NOMO-1 treated with dmso at 0.1 percent for 144 hours (cell line): ENCODE measurements around the gene TSPAN14.
"Not testable (repeated sequence)": the region's sequence is repeated elsewhere in the genome, so short reads cannot be mapped to it uniquely, and the experiment has no call there.

Experiments
- DNase-seq: peaks from one replicate; lab custom pipeline; 2025; ENCODE audit not compliant: unreplicated experiment; lab: John Stamatoyannopoulos, UW

Gene TSPAN14

DNA sequence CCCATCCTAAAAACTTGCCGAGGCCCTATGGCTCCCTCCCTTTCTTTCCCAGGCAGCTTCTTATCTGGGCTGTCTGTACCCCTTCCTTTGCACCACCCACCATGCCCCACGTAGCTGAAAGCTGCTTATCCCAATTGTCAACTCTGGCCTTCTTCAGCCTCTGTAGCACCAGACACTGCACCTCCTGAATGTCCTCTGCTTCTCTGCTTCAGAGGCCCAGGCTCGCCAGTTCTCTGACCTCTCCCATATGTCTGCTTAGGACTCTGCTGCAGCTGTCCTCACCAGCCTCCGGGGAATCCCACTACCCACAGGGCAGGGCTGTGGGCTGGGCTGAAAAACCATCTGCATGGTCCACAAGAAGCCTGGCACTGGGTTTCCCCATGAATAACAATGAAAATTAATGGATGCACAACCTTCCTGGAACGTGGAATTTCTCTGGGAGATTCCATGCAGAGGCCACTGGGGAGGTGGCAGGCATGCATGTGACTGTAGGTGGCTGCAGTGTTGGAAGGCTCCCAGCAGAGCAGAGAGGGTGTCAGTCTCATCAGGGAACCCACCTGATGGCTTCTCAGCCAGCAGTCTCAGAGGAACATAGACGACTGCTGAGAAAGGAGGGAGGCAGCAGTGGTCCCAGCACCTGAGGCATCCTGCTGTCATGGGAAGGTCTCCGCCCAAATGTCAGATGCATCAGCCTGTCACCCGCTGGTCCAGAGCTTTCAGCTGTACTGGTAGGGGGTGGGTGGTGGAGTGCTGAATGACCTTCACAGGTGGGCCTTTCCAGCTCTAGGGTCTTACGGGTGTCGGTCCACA, 66.8 kb downstream of the TSPAN14 start:
- DNase-seq, result no peak

DNA sequence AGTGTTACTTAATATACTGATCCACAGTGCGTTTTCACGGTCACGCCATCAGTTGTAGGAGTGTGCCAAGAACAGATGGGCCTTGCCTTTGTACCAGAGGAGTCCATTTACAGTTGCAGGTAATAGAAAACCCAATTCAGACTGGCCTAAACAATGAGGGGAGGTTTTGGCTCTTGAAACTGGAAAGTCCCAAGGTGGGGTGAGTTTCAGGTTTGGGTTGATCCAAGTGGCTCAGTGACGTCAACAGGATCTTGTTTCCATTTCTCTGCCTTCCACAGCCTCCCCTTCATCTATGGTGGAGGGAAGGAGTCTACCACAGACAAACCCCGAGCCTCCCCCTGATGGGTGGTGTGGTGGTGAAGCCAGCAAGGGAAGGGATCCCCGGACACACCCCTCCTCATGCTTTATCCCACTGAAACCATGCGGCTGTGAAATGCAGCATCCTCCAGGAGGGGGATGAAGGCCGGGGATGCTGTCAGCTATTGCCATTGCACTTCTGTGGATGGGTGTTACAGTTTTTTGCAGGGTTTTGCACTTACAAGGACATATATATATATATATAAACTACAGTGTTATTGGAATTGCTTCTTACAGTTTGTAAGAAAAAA, 68.8 kb downstream of the TSPAN14 start:
- DNase-seq, result no peak

DNA sequence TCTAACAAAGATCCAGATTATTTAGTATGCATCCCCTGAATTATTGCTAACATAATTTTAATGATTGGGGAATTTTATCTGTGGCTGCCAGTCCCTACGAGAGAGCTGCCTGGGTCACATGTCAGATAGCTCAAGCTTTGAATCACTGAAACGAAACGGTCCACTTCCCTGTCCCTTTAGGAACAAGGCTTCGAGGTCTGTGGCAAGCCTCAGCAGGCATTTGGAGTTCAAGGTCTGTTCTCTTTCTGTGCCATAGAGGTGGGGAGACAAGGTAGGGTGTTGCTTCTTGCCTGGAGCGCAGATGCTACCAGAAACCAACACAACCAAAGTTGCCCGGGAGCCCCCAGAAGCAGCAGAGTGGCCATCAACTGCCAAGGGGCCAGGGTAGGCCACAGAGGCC, 69.7 kb downstream of the TSPAN14 start:
- no peak for DNase-seq

- no peak for DNase-seq
These were observed 70.2 kb downstream of the TSPAN14 start for GRCh38 chr10:80524190-80524909.

- no peak for DNase-seq
These were observed 72.1 kb downstream of the TSPAN14 start for GRCh38 chr10:80526218-80526617.

GRCh38 chr10:80526742-80527141, 72.6 kb downstream of the TSPAN14 start:
- DNase-seq, result no peak

- peak; percentile 84 for DNase-seq
These were observed 74.1 kb downstream of the TSPAN14 start for GRCh38 chr10:80528185-80528700.

GRCh38 chr10:80528901-80529300, 74.8 kb downstream of the TSPAN14 start:
- DNase-seq, result no peak

- DNase-seq, result no peak
These were observed 75.5 kb downstream of the TSPAN14 start for GRCh38 chr10:80529604-80530003.

GRCh38 chr10:80530251-80530650, 76.1 kb downstream of the TSPAN14 start:
- peak; percentile 18 for DNase-seq

DNA sequence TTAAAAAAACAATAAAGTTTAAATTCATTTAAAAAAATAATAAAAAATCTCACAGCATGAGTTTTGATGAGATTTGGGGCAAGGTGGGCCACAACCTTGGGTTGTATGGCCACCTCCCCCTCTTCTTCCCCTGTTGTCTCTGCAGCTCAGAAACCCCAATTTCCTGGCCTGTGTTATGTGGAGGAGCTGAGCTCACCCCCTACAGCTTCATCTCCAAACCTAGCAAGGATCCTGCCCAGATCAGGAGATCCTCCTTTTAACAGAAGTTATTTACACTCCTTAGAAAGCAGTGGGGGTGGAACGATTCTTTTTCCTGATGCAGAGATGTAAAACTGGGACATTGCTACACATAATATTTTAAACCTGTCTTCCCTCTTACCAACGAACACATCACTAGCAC, 76.7 kb downstream of the TSPAN14 start:
- no peak for DNase-seq

DNA sequence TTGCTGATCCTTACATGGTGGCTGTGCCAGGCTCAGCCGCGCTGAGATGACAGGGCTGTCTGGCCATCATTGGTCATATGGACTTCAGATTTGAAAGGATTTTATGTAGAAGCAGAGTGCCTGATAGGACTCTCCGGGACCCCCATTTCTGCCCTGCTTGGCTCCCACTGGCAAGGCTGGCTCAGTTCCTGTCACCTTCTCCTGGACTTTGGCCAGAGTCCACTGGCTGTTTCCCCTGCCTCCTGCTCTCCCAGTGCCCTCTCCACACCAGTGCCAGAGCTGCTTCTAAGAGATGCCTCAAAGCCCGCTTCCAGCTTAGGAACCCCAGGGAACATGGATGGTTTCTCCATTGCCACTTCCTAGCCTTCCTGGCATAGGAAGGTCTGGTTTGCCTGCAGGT, 78.5 kb downstream of the TSPAN14 start:
- DNase-seq, result no peak

GRCh38 chr10:80534059-80534458, 79.9 kb downstream of the TSPAN14 start:
- not testable (repeated sequence) for DNase-seq

DNA sequence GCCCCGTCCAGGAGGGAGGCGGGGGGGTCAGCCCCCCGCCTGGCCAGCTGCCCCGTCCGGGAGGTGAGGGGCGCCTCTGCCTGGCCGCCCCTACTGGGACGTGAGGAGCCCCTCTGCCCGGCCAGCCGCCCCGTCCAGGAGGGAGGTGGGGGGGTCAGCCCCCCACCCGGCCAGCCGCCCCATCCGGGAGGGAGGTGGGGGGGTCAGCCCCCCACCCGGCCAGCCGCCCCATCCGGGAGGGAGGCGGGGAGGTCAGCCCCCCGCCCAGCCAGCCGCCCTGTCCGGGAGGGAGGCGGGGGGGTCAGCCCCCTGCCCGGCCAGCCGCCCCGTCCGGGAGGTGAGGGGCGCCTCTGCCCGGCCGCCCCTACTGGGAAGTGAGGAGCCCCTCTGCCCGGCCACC, 80.5 kb downstream of the TSPAN14 start:
- not testable (repeated sequence) for DNase-seq

DNA sequence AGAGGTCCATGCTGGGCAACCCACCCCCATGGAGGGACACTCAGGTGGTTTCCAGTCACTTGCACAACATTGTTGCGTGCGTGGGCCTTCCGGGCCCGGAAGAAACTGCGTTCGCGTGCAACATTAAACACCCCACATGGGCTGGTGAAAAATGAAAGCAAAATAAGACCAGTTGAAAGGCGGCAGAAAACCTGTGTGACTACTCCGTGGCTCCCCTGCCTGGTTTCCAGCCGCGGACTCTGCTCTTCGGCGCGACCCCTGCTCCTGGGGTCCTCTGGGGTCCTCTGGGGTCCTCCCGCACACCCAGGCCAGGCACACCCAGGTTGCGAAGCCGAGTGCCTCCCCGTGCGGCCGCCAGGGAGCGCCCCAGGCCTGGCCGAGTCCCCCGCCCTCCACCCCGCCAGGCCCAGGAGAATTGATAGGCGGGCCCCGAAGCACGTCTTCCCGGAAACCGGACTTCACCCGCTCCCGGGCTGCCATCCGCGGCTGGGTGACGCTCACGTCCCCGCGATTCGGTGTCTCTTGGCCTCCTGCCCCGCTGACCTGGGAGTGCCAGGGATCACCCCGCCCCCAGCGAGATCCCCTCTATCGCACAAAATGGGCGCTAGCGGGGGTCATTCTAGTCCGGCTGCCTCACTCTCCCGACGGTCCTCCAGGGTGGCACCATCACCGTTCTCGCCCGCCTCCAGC, 81.7 kb downstream of the TSPAN14 start:
- peak; percentile 40 for DNase-seq

DNA sequence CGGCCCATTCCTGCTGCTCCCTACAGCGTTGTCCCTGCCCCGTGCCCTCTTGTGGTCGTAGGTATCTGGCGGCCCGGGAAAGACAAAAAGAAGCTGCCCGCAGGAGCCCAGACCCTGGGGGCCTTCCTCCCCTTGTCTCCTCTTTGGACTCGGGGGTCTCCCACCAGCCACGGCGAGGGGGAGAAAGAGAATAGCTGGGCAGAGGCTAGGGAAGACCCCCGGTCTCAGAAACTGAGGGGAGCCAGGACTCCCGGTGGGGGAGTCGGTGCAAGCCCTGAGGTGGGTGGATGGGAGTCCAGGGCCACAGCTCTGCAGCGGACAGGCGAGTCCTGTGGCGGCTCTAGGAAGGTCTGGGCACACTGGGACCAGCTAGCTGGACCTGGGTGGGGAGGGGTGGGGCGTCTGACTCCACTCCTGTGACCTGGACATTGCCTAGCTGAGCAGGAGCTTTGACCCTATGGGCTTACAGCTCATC, 82.3 kb downstream of the TSPAN14 start:
- DNase-seq, result no peak

DNA sequence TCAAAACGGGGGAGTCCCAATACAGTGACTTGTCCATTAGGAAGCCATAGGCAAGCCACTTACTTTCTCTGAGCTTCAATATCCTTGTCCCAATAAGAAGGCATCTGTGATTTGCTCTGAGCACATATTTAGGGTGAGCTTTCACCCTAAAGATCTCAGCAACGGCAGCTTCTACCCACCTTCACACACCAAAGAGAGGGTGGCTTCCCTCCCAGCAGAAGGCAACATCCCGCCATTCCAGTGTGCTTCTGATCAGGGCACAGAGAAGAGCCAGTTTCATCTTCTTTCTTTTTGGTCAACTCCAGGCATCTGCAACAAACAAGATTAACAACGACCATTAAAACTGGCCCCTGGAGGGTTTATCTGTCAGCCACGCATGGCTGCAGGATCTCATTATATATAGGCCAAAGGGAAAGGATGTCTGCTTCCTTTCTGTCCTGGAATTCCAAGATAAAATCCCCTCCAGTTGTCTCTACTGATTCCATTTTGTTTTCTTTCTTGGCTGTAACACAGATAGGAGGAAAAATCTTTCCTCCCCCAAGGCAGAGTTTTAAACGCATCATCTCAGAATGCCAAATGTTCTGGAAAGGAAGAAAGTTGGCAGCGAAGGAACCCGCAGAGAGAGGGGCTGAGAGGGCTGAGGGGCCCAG, 83.1 kb downstream of the TSPAN14 start:
- DNase-seq, result no peak

DNA sequence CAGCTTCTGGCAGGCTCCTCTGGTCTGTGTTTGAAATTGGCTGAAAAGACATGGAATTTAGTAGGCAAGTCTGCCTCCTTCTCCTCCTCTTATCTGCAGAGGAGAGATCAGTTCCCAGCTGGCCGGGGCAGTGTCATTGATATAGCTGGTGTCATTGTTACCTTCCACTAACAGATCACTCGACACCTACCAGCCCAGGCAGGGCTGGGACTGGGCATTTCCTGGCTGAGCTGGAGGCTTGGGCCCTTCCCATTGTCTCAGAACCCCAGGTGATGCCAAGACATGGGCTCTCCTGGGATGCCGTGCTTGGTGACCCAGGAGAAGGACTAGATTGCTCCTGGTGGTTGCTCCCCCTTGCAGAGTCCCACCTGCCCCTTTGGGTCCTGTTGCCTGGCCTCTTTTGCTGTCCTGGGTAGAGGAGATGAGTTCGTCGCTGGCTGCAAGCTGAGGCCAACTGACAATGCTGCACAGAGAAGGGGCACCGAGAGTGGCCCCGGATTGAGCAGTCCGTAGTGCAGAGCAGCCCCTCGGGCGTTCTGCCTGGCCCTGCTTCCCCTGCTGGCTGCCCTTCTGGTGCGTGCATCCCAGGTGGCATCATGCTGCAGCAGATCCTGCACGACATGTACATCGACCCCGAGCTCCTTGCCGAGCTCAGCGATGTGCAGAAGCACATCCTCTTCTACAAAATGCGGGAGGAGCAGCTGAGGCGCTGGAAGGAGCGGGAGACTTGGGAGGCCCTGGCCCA, 83.8 kb downstream of the TSPAN14 start, which contains the start of gene SH2D4B:
TSS of gene SH2D4B (plus strand) at position 167 of the 745 bp plus-strand sequence. CDS start at position 597, 430 bp downstream.
- no peak for DNase-seq

- DNase-seq, result no peak
These were observed 84.5 kb downstream of the TSPAN14 start for GRCh38 chr10:80538481-80539185.
